ENCODE measurements around the gene UBE2S. TPM values are rescaled to one million over a fixed set of nuclear protein-coding genes. Genes with fewer than 3 reads are reported as not detected.

The UBE2S gene
- total RNA-seq, 2 donors from 2014 or later, result 202 to 246 TPM

GRCh38 chr19:55362174-55362989 is 45.2 kb downstream of the UBE2S start:
- no peak overlapping the region for H3K27ac Mint-ChIP-seq
- no peak overlapping the region for H3K27ac ChIP-seq (ENCODE audit: low read depth, low read length)
- no peaks in the 10 kb centered on the region for H3K36me3 Mint-ChIP-seq (ENCODE audit: low read depth)
- no peaks in the 10 kb centered on the region for H3K4me1 ChIP-seq (ENCODE audit: control insufficient read depth, insufficient read depth, low read length)
- no peaks in the 10 kb centered on the region for H3K9me3 ChIP-seq (ENCODE audit: control insufficient read depth, low read length)
- peaks cover 39% of the 10 kb centered on the region for H3K27me3 Mint-ChIP-seq (ENCODE audit: insufficient read depth)
- no peak for TF ChIP-seq CTCF (conservative IDR thresholded peaks at IDR 0.05)
- no peak overlapping the region for H3K4me3 ChIP-seq (ENCODE audit: low read length)
- no peak overlapping the region for H3K9ac ChIP-seq (ENCODE audit: extremely low read depth, low read length, poor library complexity, severe bottlenecking)
- H3K27me3 ChIP-seq (ENCODE audit: control insufficient read depth, insufficient read depth, low read length, poor library complexity, severe bottlenecking), result peaks cover 2% of the 10 kb centered on the region
- WGBS, 2 experiments (ENCODE audit: insufficient coverage in 1 of 2, insufficient read length in 1 of 2), result 87% methylated on average over 24 to 38 of the region's 38 CpGs
- no peak overlapping the region for H3K4me3 Mint-ChIP-seq
- H3K4me1 Mint-ChIP-seq, result no peaks in the 10 kb centered on the region
- no peaks in the 10 kb centered on the region for H3K9me3 Mint-ChIP-seq
- no peaks in the 10 kb centered on the region for H3K36me3 ChIP-seq (ENCODE audit: control insufficient read depth, insufficient read depth, low read length)
- no peak for DNase-seq

- Histone ChIP-seq H3K4me3 (ENCODE audit: low read length) (no peak overlapping the region), H3K4me1 (ENCODE audit: control insufficient read depth, insufficient read depth, low read length) (no peaks in the 10 kb centered on the region), H3K9ac (ENCODE audit: extremely low read depth, low read length, poor library complexity, severe bottlenecking) (no peak overlapping the region), H3K27ac (ENCODE audit: low read depth, low read length) (no peak overlapping the region), H3K9me3 (ENCODE audit: control insufficient read depth, low read length) (no peaks in the 10 kb centered on the region), H3K27me3 (ENCODE audit: control insufficient read depth, insufficient read depth, low read length, poor library complexity, severe bottlenecking) (peaks cover 17% of the 10 kb centered on the region), H3K36me3 (ENCODE audit: control insufficient read depth, insufficient read depth, low read length) (no peaks in the 10 kb centered on the region)
- no peak for TF ChIP-seq CTCF (conservative IDR thresholded peaks at IDR 0.05)
- Mint-ChIP-seq H3K27ac (no peak overlapping the region), H3K27me3 (ENCODE audit: insufficient read depth) (peaks cover 46% of the 10 kb centered on the region), H3K9me3 (no peaks in the 10 kb centered on the region), H3K4me1 (no peaks in the 10 kb centered on the region), H3K36me3 (ENCODE audit: low read depth) (no peaks in the 10 kb centered on the region), H3K4me3 (no peak overlapping the region)
- no peak for DNase-seq
- WGBS, 2 experiments (ENCODE audit: insufficient coverage in 1 of 2, insufficient read length in 1 of 2), result 86 to 88% methylated on average over 12 to 16 of the region's 16 CpGs
Measured at GRCh38 chr19:55360902-55361301, 46.7 kb downstream of the UBE2S start.

DNA sequence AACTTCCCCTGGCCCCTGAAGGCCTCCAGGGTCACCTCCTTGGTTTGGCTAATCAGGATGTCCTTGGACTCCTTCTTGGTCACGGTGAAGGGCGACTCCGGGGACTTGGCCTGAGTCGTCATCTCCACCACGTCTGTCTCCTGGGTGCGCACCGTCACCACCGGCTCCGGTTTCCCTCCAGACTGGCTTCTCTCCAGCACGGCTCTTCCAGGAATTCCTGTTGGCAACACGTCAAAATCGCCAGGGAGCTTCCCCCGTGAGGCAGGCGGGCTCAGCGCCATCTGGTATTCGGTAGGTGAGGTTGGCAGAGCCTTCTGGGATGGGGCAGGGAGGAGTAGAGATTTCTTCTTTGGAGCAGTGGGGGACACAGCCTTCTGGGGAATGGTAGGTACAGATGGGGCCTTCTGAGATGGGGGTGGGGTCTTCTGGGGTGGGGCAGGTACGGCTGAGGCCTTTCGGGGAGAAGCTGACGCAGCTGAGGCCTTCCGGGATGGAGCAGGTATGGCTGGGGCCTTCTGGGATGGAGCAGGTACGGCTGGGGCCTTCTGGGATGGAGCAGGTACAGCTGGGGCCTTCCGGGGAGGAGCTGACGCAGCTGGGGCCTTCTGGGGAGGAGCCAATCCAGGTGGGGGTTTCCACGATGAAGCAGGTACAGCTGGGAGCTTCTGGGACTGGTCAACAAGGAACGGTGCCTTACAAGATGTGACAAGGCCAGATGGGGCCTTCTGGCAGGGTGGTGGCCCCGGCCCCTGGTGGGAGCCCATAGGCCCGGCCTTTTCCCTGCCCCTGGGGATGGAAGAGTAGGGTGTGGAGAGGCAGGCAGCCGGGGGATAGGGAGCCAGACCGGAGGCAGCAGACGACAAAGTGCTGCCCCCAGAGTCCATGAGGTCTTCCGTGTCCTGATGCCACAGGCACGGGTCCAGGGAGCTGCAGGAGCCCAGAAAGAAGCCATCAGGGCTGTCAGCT is 48.4 kb downstream of the UBE2S start:
- no peak overlapping the region for H3K27ac ChIP-seq (ENCODE audit: low read depth, low read length)
- no peaks in the 10 kb centered on the region for H3K9me3 ChIP-seq (ENCODE audit: control insufficient read depth, low read length)
- no peaks in the 10 kb centered on the region for H3K4me1 Mint-ChIP-seq
- H3K36me3 Mint-ChIP-seq (ENCODE audit: low read depth), result no peaks in the 10 kb centered on the region
- no peak for DNase-seq
- H3K4me3 ChIP-seq (ENCODE audit: low read length), result no peak overlapping the region
- WGBS, 2 experiments (ENCODE audit: insufficient coverage in 1 of 2, insufficient read length in 1 of 2), result 91 to 94% methylated on average over 19 to 31 of the region's 32 CpGs
- H3K27ac Mint-ChIP-seq, result no peak overlapping the region
- no peak overlapping the region for H3K9ac ChIP-seq (ENCODE audit: extremely low read depth, low read length, poor library complexity, severe bottlenecking)
- TF ChIP-seq CTCF (conservative IDR thresholded peaks at IDR 0.05), result no peak
- H3K9me3 Mint-ChIP-seq, result no peaks in the 10 kb centered on the region
- no peak overlapping the region for H3K4me3 Mint-ChIP-seq
- no peaks in the 10 kb centered on the region for H3K36me3 ChIP-seq (ENCODE audit: control insufficient read depth, insufficient read depth, low read length)
- H3K27me3 ChIP-seq (ENCODE audit: control insufficient read depth, insufficient read depth, low read length, poor library complexity, severe bottlenecking), result peaks cover 32% of the 10 kb centered on the region
- no peaks in the 10 kb centered on the region for H3K4me1 ChIP-seq (ENCODE audit: control insufficient read depth, insufficient read depth, low read length)
- H3K27me3 Mint-ChIP-seq (ENCODE audit: insufficient read depth), result peaks cover 55% of the 10 kb centered on the region

Measured in endodermal cell (in vitro differentiated cells).